HG02943 (cell line): Measurements from ENCODE around the gene GSTT2B.
"Not testable (repeated sequence)": the region's sequence is repeated elsewhere in the genome, so short reads cannot be mapped to it uniquely, and the experiment has no call there.

Experiments used
- ATAC-seq: cut with Tn5 transposase; IDR thresholded peaks from one replicate; pipeline ENCODE4 v1.9.1; 2021; ENCODE audit warnings: mild to moderate bottlenecking, low read depth, moderate library complexity; ENCODE audit not compliant: unreplicated experiment

Gene GSTT2B

GRCh38 chr22:23961084-23961771, at the start of gene GSTT2B:
Gene GSTT2B (minus strand): TSS chr22:23961195. CDS start chr22:23961131, 64 bp downstream.
- ATAC-seq: not testable (repeated sequence)

DNA sequence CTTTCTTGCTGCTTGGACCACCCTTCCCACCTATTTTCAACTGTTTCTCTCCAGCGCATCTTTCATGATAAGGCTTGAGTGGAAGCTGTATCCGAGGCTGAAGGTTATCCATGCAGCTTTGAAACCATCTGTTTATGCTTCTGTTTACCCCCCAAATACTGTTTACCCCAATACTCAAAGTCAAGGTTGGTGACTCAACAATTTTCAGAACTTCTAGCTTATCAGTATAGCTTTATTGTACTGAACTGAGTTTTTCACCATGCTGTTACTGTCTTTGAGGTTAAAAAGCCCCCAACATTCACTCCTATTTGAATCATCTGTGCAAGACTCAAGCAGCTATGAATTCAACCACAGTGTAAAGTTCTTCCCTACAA, 49.0 kb upstream of the GSTT2B start:
- ATAC-seq: no peak

- ATAC-seq: no peak
Measured at GRCh38 chr22:24009227-24010017, 48.4 kb upstream of the GSTT2B start.

GRCh38 chr22:24008381-24009226, 47.6 kb upstream of the GSTT2B start:
- no peak for ATAC-seq

- no peak for ATAC-seq
Measured at GRCh38 chr22:24008022-24008283, 47.0 kb upstream of the GSTT2B start.

DNA sequence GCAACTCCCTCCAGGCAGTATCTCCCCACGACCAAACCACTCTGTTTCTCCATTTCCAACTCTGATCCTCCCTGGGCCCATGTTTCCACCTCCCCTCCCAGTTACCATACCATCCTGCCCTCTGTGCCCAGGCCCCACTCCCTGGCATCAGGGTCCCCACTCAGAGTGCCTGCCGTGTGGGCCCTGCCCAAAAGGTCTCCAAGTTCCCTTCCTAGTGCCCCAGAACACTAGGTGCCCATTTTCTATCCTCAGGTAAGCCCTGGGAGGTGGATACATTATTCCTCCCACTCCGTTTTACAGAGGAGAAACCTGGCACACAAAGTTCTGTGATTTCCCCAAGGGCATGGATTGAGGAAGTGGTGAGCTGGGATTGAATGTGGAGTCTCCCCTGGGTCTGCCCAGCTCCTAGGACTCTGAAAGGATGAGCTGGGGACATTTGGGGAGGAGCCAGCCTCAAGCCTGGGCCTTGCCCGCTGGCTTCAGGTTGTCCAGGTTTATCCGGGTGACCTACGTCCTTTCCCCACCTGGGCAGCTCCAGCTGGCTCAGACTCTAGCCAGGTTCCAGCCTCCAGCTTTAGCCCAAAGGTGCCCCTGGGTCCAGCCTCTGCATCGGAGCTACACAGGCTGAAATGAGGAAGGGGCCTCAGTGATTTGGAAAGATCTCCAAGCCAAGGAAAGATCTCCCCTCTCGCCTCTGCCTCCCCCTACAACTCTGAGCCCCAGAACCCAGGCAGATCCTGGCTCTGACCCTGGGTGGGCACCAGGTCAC, 46.4 kb upstream of the GSTT2B start:
- ATAC-seq: no peak

DNA sequence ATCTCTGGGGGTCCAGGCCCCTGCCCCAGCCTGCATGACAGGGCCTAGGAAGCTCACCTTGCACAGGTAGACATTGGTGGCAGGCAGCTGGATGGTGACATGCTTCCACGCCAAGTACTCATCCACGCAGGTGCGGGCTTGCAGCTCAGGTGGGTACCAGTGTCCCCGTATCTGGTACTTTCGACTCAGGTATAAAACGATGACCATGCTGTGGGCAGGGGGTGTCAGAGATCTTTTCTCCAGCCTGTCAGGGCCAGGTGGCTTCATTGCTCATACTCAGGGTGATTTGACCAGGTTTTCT, 45.9 kb upstream of the GSTT2B start:
- no peak for ATAC-seq

- no peak for ATAC-seq
Measured at GRCh38 chr22:24006207-24006913, 45.4 kb upstream of the GSTT2B start.

GRCh38 chr22:24005201-24005600, 44.2 kb upstream of the GSTT2B start, which contains the start of gene GSTT4:
Gene GSTT4 (minus strand): TSS chr22:24005453. CDS start chr22:24005356, 97 bp downstream.
- no peak for ATAC-seq

DNA sequence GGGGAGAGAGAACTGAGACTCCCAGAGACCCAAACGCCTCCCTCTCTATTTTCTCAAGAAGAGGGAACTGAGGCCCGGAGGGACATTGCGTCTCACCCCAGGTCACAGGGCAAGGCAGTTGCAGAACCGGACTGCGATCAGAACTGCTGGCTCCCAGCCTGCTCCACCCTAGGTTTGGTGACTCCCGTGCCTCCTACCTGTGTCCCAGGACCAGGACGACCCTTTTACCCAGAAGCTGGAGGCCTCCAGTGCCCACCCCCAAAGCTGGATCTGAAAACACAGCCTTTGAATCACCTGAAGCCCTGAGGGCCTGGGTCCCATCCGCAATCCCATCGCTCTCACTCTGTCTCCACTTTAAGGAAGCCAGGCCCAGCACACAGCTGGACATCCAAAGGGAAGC, 42.9 kb upstream of the GSTT2B start:
- ATAC-seq: no peak

DNA sequence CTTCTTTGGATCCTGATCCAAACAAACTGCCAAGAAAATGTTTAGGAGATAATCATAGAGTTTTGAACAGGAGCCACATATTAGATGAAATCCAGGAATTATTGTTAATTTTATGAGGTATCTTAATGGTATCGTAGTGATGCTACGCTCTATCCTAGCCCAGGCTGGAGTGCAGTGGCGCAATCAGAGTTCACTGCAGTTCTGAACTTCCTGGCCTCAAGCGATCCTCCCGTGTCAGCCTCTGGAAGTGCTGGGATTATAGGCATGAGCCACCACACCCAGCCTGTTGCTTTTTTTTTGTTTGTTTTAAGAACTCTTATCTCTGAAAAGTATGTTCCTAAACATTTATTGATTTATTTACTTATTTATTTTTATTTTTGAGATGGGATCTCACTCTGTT, 41.9 kb upstream of the GSTT2B start:
- ATAC-seq: no peak

GRCh38 chr22:24002272-24002671, 41.3 kb upstream of the GSTT2B start:
- ATAC-seq: no peak

- ATAC-seq: no peak
Measured at GRCh38 chr22:24001314-24001713, 40.3 kb upstream of the GSTT2B start.

DNA sequence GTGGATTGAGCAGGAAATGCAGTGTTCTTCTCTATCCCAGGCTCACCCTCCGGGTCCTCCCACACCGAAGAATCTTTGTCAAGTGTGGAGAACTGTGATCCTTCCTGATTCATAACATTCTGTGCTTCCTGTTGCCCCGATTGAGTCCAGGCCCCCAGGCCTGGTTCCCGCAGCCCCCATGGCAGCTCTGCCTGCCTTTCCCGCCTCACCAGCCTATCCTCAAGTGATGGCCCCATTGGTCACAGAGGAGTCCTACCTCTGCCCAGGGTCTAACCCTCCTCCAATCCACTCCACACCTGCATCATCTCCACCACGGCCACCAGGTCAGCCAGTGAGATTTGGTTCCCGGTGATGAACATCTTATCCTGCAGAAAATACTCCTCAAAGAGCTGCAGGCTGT, 38.8 kb upstream of the GSTT2B start:
- not testable (repeated sequence) for ATAC-seq

DNA sequence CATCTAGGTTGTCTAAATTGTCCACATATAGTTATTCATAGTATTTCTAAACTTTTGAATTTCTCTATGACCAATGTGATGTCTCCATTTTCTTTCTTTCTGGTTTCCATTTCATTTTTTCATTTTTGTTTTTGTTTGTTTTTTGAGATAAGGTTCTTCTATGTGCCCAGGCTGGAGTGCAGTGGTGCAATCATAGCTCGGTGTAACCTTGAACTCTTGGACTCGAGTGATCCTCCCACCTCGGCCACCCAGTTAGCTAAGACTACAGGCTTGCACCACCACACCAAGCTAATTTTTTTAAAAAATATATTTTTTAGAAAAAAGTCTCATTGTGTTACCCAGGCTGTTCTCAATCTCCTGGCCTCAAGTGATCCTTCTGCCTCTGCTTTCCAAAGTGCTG, 36.1 kb upstream of the GSTT2B start:
- ATAC-seq: no peak

- not testable (repeated sequence) for ATAC-seq
Measured at GRCh38 chr22:23993581-23994177, 32.7 kb upstream of the GSTT2B start.

DNA sequence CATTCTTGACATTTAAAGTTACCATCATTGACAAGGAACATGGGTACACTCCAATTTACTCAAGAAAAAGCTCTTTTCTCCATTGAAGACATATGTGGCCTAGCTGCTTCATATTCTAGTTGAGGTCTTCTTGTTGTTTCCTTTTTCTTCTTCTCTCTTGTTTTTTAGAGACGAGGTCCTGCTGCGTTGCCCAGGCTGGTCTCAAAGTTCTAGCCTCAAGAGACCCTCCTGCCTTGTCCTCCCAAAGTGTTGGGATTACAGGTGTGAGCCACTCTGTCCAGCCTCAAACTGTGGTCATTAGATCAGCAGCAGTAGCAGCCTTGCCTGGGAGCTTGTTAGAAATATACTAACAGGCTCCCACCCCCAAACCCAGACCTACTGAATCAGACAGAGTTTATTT, 32.1 kb upstream of the GSTT2B start:
- not testable (repeated sequence) for ATAC-seq

- ATAC-seq: not testable (repeated sequence)
Measured at GRCh38 chr22:23989583-23990244, 28.7 kb upstream of the GSTT2B start.

- not testable (repeated sequence) for ATAC-seq
Measured at GRCh38 chr22:23986538-23987178, 25.7 kb upstream of the GSTT2B start.
